ENCODE data around the gene UBE2C.
A peak's percentile ranks its signal among the peaks of the same experiment; 100 is the strongest.
"Not testable (repeated sequence)": the region's sequence is repeated elsewhere in the genome, so short reads cannot be mapped to it uniquely, and the experiment has no call there.

UBE2C gene

GRCh38 chr20:45812157-45813005 lies at the start of gene UBE2C:
Gene UBE2C (plus strand): TSS chr20:45812644. CDS start chr20:45812696, 52 bp downstream.
- Histone ChIP-seq H3K4me3 (ENCODE audit: low read depth, low read length) (peak within 1 kb of the TSS; percentile 95), H3K9me3 (ENCODE audit: control insufficient read depth, insufficient read depth, low read length) (no peaks in the 10 kb centered on the region), H3K36me3 (ENCODE audit: control insufficient read depth, insufficient read depth, low read length) (peaks cover 38% of the 10 kb centered on the region), H3K4me1 (ENCODE audit: control insufficient read depth, insufficient read depth, low read length) (no peaks in the 10 kb centered on the region), H3K27me3 (ENCODE audit: control insufficient read depth, insufficient read depth, low read length) (no peaks in the 10 kb centered on the region), H3K9ac (ENCODE audit: low read depth, low read length) (peak within 1 kb of the TSS; percentile 96)

- H3K36me3 ChIP-seq (ENCODE audit: control insufficient read depth, insufficient read depth, low read length); H3K9ac ChIP-seq (ENCODE audit: low read depth, low read length); H3K27me3 ChIP-seq (ENCODE audit: control insufficient read depth, insufficient read depth, low read length); H3K9me3 ChIP-seq (ENCODE audit: control insufficient read depth, insufficient read depth, low read length); H3K4me3 ChIP-seq (ENCODE audit: low read depth, low read length): not testable (repeated sequence)
- H3K4me1 ChIP-seq (ENCODE audit: control insufficient read depth, insufficient read depth, low read length), result peaks cover 14% of the 10 kb centered on the region
Observed at GRCh38 chr20:45764618-45765282, 47.7 kb upstream of the UBE2C start.

- Histone ChIP-seq H3K4me3 (ENCODE audit: low read depth, low read length) (no peak overlapping the region), H3K36me3 (ENCODE audit: control insufficient read depth, insufficient read depth, low read length) (no peaks in the 10 kb centered on the region), H3K9me3 (ENCODE audit: control insufficient read depth, insufficient read depth, low read length) (no peaks in the 10 kb centered on the region), H3K9ac (ENCODE audit: low read depth, low read length) (peak overlapping the region; percentile 54), H3K27me3 (ENCODE audit: control insufficient read depth, insufficient read depth, low read length) (no peaks in the 10 kb centered on the region), H3K4me1 (ENCODE audit: control insufficient read depth, insufficient read depth, low read length) (peaks cover 14% of the 10 kb centered on the region)
Observed at GRCh38 chr20:45765307-45765875, 47.1 kb upstream of the UBE2C start.

GRCh38 chr20:45765980-45766379 lies 46.5 kb upstream of the UBE2C start:
- Histone ChIP-seq H3K9me3 (ENCODE audit: control insufficient read depth, insufficient read depth, low read length) (no peaks in the 10 kb centered on the region), H3K4me3 (ENCODE audit: low read depth, low read length) (no peak overlapping the region), H3K9ac (ENCODE audit: low read depth, low read length) (no peak overlapping the region), H3K27me3 (ENCODE audit: control insufficient read depth, insufficient read depth, low read length) (no peaks in the 10 kb centered on the region), H3K4me1 (ENCODE audit: control insufficient read depth, insufficient read depth, low read length) (peaks cover 16% of the 10 kb centered on the region), H3K36me3 (ENCODE audit: control insufficient read depth, insufficient read depth, low read length) (no peaks in the 10 kb centered on the region)

GRCh38 chr20:45768479-45768878 lies 44.0 kb upstream of the UBE2C start:
- H3K9me3 ChIP-seq (ENCODE audit: control insufficient read depth, insufficient read depth, low read length), result no peaks in the 10 kb centered on the region
- H3K9ac ChIP-seq (ENCODE audit: low read depth, low read length), result no peak overlapping the region
- no peaks in the 10 kb centered on the region for H3K36me3 ChIP-seq (ENCODE audit: control insufficient read depth, insufficient read depth, low read length)
- H3K4me1 ChIP-seq (ENCODE audit: control insufficient read depth, insufficient read depth, low read length), result peaks cover 22% of the 10 kb centered on the region
- H3K4me3 ChIP-seq (ENCODE audit: low read depth, low read length), result no peak overlapping the region
- no peaks in the 10 kb centered on the region for H3K27me3 ChIP-seq (ENCODE audit: control insufficient read depth, insufficient read depth, low read length)

GRCh38 chr20:45771182-45771759 lies 41.2 kb upstream of the UBE2C start:
- no peaks in the 10 kb centered on the region for H3K27me3 ChIP-seq (ENCODE audit: control insufficient read depth, insufficient read depth, low read length)
- no peaks in the 10 kb centered on the region for H3K9me3 ChIP-seq (ENCODE audit: control insufficient read depth, insufficient read depth, low read length)
- no peak overlapping the region for H3K9ac ChIP-seq (ENCODE audit: low read depth, low read length)
- peaks cover 8% of the 10 kb centered on the region for H3K4me1 ChIP-seq (ENCODE audit: control insufficient read depth, insufficient read depth, low read length)
- H3K4me3 ChIP-seq (ENCODE audit: low read depth, low read length), result no peak overlapping the region
- no peaks in the 10 kb centered on the region for H3K36me3 ChIP-seq (ENCODE audit: control insufficient read depth, insufficient read depth, low read length)

GRCh38 chr20:45772693-45773092 lies 39.8 kb upstream of the UBE2C start:
- Histone ChIP-seq H3K9ac (ENCODE audit: low read depth, low read length) (no peak overlapping the region), H3K9me3 (ENCODE audit: control insufficient read depth, insufficient read depth, low read length) (no peaks in the 10 kb centered on the region), H3K4me3 (ENCODE audit: low read depth, low read length) (no peak overlapping the region), H3K27me3 (ENCODE audit: control insufficient read depth, insufficient read depth, low read length) (no peaks in the 10 kb centered on the region), H3K4me1 (ENCODE audit: control insufficient read depth, insufficient read depth, low read length) (peaks cover 8% of the 10 kb centered on the region), H3K36me3 (ENCODE audit: control insufficient read depth, insufficient read depth, low read length) (no peaks in the 10 kb centered on the region)

GRCh38 chr20:45774945-45775344 lies 37.5 kb upstream of the UBE2C start:
- Histone ChIP-seq H3K9me3 (ENCODE audit: control insufficient read depth, insufficient read depth, low read length) (no peaks in the 10 kb centered on the region), H3K4me3 (ENCODE audit: low read depth, low read length) (no peak overlapping the region), H3K36me3 (ENCODE audit: control insufficient read depth, insufficient read depth, low read length) (no peaks in the 10 kb centered on the region), H3K9ac (ENCODE audit: low read depth, low read length) (no peak overlapping the region), H3K4me1 (ENCODE audit: control insufficient read depth, insufficient read depth, low read length) (peaks cover 8% of the 10 kb centered on the region), H3K27me3 (ENCODE audit: control insufficient read depth, insufficient read depth, low read length) (no peaks in the 10 kb centered on the region)

- H3K9ac ChIP-seq (ENCODE audit: low read depth, low read length), result no peak overlapping the region
- H3K27me3 ChIP-seq (ENCODE audit: control insufficient read depth, insufficient read depth, low read length), result no peaks in the 10 kb centered on the region
- peaks cover 8% of the 10 kb centered on the region for H3K4me1 ChIP-seq (ENCODE audit: control insufficient read depth, insufficient read depth, low read length)
- H3K9me3 ChIP-seq (ENCODE audit: control insufficient read depth, insufficient read depth, low read length), result no peaks in the 10 kb centered on the region
- H3K36me3 ChIP-seq (ENCODE audit: control insufficient read depth, insufficient read depth, low read length), result no peaks in the 10 kb centered on the region
- no peak overlapping the region for H3K4me3 ChIP-seq (ENCODE audit: low read depth, low read length)
Observed at GRCh38 chr20:45775411-45775810, 37.0 kb upstream of the UBE2C start.

GRCh38 chr20:45776931-45777330 lies 35.5 kb upstream of the UBE2C start:
- H3K9ac ChIP-seq (ENCODE audit: low read depth, low read length), result no peak overlapping the region
- no peaks in the 10 kb centered on the region for H3K36me3 ChIP-seq (ENCODE audit: control insufficient read depth, insufficient read depth, low read length)
- H3K27me3 ChIP-seq (ENCODE audit: control insufficient read depth, insufficient read depth, low read length), result no peaks in the 10 kb centered on the region
- no peak overlapping the region for H3K4me3 ChIP-seq (ENCODE audit: low read depth, low read length)
- no peaks in the 10 kb centered on the region for H3K9me3 ChIP-seq (ENCODE audit: control insufficient read depth, insufficient read depth, low read length)
- H3K4me1 ChIP-seq (ENCODE audit: control insufficient read depth, insufficient read depth, low read length), result no peaks in the 10 kb centered on the region

- Histone ChIP-seq H3K27me3 (ENCODE audit: control insufficient read depth, insufficient read depth, low read length) (no peaks in the 10 kb centered on the region), H3K4me3 (ENCODE audit: low read depth, low read length) (no peak overlapping the region), H3K4me1 (ENCODE audit: control insufficient read depth, insufficient read depth, low read length) (no peaks in the 10 kb centered on the region), H3K36me3 (ENCODE audit: control insufficient read depth, insufficient read depth, low read length) (no peaks in the 10 kb centered on the region), H3K9ac (ENCODE audit: low read depth, low read length) (no peak overlapping the region), H3K9me3 (ENCODE audit: control insufficient read depth, insufficient read depth, low read length) (no peaks in the 10 kb centered on the region)
Observed at GRCh38 chr20:45779011-45779915, 33.2 kb upstream of the UBE2C start.
